ENCODE measurements around the gene RNF212B. TPM values are rescaled to one million over a fixed set of nuclear protein-coding genes. Genes with fewer than 3 reads are reported as not detected.

Gene RNF212B
- total RNA-seq, 1 experiment from 2014 or later, result not detected

DNA sequence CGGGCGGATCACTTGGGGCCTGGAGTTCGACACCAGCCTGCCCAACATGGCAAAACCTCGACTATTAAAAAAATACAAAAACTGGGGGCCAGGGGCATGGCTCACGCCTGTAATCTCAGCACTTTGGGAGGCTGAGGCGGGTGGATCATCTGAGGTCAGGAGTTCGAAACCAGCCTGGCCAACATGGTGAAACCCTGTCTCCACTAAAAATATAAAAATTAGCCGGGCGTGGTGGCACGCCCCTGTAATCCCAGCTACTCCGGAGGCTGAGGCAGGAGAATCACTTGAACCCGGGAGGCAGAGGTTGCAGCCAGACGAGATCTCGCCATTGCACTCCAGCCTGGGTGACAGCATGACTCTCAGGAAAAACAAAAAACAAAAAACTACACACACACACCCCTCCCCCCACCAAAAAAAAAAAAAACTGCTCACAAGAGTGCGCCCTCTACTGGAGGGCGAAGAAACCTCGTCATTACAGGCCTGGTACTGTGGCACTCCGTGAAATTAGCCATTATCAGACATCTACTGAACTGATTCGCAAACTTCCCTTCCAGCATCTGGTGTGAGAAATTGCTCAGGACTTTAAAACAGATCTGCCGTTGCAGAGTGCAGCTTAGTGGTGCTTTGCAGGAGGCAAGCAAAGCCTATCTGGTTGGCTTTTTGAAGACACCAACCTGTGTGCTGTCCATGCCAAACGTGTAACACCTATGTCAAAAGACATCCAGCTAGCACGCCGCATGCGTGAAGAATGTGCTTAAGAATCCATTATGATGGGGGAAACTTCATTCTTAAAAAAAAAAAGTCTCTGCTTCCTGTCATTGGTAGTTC, 57.2 kb downstream of the RNF212B start:
- H3K4me2 ChIP-seq, result no peak overlapping the region

GRCh38 chr14:23296012-23296777, 58.5 kb downstream of the RNF212B start:
- CTCF ChIA-PET, result no interaction called here
- BruUV-seq (replicated peaks), result no TSS peak
- no peak for TF ChIP-seq EZH2 (IDR thresholded peaks at IDR 0.05; ENCODE audit: low read depth)
- no peak for TF ChIP-seq CTCF (conservative IDR thresholded peaks at IDR 0.05)
- H4K20me1 ChIP-seq (ENCODE audit: insufficient read depth), result no peaks in the 10 kb centered on the region
- H3K27ac ChIP-seq, result no peak overlapping the region
- H2AFZ ChIP-seq, result no peak overlapping the region
- H3K9me2 ChIP-seq (ENCODE audit: insufficient read depth), result no peaks in the 10 kb centered on the region
- peaks cover 8% of the 10 kb centered on the region for H3K4me1 ChIP-seq (replicated peaks; ENCODE audit: insufficient read depth)
- 0 out of 2 replicates have a peak, but pooled peaks cover 8% of the 10 kb centered on the region for H3K79me2 ChIP-seq (ENCODE audit: low read depth)
- no peak overlapping the region for H3K4me2 ChIP-seq
- no peaks in the 10 kb centered on the region for H3F3A ChIP-seq (ENCODE audit: insufficient read depth, low read depth)
- H3K4me3 ChIP-seq, result no peak overlapping the region
- intact Hi-C loops (cut with micrococcal nuclease; ENCODE audit: unreplicated experiment), result loop anchor here (5.0 kb wide), 1 partner anchor 109 kb away; no protein-coding TSS in a partner anchor
- H3K27me3 ChIP-seq (ENCODE audit: insufficient read depth, low read depth), result no peaks in the 10 kb centered on the region
- no peaks in the 10 kb centered on the region for H3K9me3 ChIP-seq (ENCODE audit: insufficient read depth, low read depth)
- POLR2A ChIA-PET (ENCODE audit: unreplicated experiment), result no interaction called here
- no peak for DNase-seq
- H3K36me3 ChIP-seq (ENCODE audit: low read depth), result no peaks in the 10 kb centered on the region

More for the DNA sequence above, 57.2 kb downstream of the RNF212B start:
- Histone ChIP-seq H3K4me3 (no peak overlapping the region), H3K36me3 (ENCODE audit: low read depth) (no peaks in the 10 kb centered on the region), H3K27me3 (ENCODE audit: insufficient read depth, low read depth) (no peaks in the 10 kb centered on the region), H3K4me1 (replicated peaks; ENCODE audit: insufficient read depth) (peaks cover 1% of the 10 kb centered on the region), H3K9me3 (ENCODE audit: insufficient read depth, low read depth) (no peaks in the 10 kb centered on the region), H3F3A (ENCODE audit: insufficient read depth, low read depth) (no peaks in the 10 kb centered on the region), H4K20me1 (ENCODE audit: insufficient read depth) (no peaks in the 10 kb centered on the region), H3K27ac (no peak overlapping the region), H3K9me2 (ENCODE audit: insufficient read depth) (no peaks in the 10 kb centered on the region), H3K79me2 (ENCODE audit: low read depth) (0 out of 2 replicates have a peak, but pooled peaks cover 1% of the 10 kb centered on the region), H2AFZ (no peak overlapping the region)
- intact Hi-C loops (cut with micrococcal nuclease; ENCODE audit: unreplicated experiment), result loop anchor here (5.0 kb wide), 1 partner anchor 108 kb away; no protein-coding TSS in a partner anchor
- CTCF ChIA-PET, result interaction anchor here (0.7 kb wide), 2 partner anchors 16 to 1464 kb away, joined by 3 read pairs; no protein-coding TSS in a partner anchor
- POLR2A ChIA-PET (ENCODE audit: unreplicated experiment), result no interaction called here
- TF ChIP-seq EZH2 (IDR thresholded peaks at IDR 0.05; ENCODE audit: low read depth) (no peak), CTCF (conservative IDR thresholded peaks at IDR 0.05) (peak; percentile 85)
- peak in 1 of 2 experiments; percentile 27 for DNase-seq
- no TSS peak for BruUV-seq (replicated peaks)

DNA sequence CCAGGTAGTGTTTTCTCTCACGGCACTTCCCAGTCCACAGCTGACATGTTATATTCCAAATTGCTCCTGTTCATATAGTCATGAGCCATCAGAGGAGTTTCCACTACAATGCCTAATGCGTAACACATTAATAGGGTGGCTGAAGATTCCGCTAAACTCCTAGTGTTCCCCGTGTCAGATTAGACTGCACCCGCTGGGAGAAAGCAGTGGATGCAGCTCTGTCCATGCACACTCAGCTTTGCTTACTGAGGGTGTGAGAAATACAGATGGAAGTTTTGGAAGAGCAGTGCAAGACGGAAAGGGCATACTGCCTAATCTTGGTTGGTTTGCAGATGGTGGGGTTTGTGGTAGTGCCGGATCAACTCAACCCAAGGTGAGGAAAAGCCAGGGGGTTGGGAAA, 59.4 kb downstream of the RNF212B start:
- intact Hi-C loops (cut with micrococcal nuclease; ENCODE audit: unreplicated experiment), result loop anchor here (5.0 kb wide), 1 partner anchor 110 kb away; no protein-coding TSS in a partner anchor
- TF ChIP-seq CTCF (conservative IDR thresholded peaks at IDR 0.05) (no peak), EZH2 (IDR thresholded peaks at IDR 0.05; ENCODE audit: low read depth) (no peak)
- POLR2A ChIA-PET (ENCODE audit: unreplicated experiment), result no interaction called here

More for the DNA sequence above, 59.4 kb downstream of the RNF212B start:
- no peak for DNase-seq
- Histone ChIP-seq H3K36me3 (ENCODE audit: low read depth) (no peaks in the 10 kb centered on the region), H3K4me1 (replicated peaks; ENCODE audit: insufficient read depth) (peaks cover 8% of the 10 kb centered on the region), H3K4me3 (no peak overlapping the region), H2AFZ (no peak overlapping the region), H3K27me3 (ENCODE audit: insufficient read depth, low read depth) (no peaks in the 10 kb centered on the region), H4K20me1 (ENCODE audit: insufficient read depth) (no peaks in the 10 kb centered on the region), H3K79me2 (ENCODE audit: low read depth) (0 out of 2 replicates have a peak, but pooled peaks cover 8% of the 10 kb centered on the region), H3K9me2 (ENCODE audit: insufficient read depth) (no peaks in the 10 kb centered on the region), H3K27ac (no peak overlapping the region), H3K4me2 (no peak overlapping the region), H3K9me3 (ENCODE audit: insufficient read depth, low read depth) (no peaks in the 10 kb centered on the region), H3F3A (ENCODE audit: insufficient read depth, low read depth) (0 out of 2 replicates have a peak, but pooled peaks cover 3% of the 10 kb centered on the region)
- CTCF ChIA-PET, result interaction anchor here (0.8 kb wide), 1 partner anchor 27 kb away, joined by 3 read pairs; no protein-coding TSS in a partner anchor
- BruUV-seq (replicated peaks), result no TSS peak

Measured in PC-9 (cell line).